ENCODE data around the gene STXBP1. TPM values are rescaled to one million over a fixed set of nuclear protein-coding genes. Genes with fewer than 3 reads are reported as not detected.
A peak's percentile ranks its signal among the peaks of the same experiment; 100 is the strongest.

The STXBP1 gene
- total and polyA plus RNA-seq, 2 of the 4 experiments (the other 2 are of a cell fraction) = 15.8 to 22.6 TPM

- no peak overlapping the region for H2BK15ac ChIP-seq (ENCODE audit: low read depth, low read length)
- no peaks in the 10 kb centered on the region for H3K9me3 ChIP-seq (ENCODE audit: control insufficient read depth, insufficient read depth, low read length)
- H3K14ac ChIP-seq (replicated peaks; ENCODE audit: low read depth, low read length) = no peak overlapping the region
- CTCF ChIA-PET = interaction anchor here (1.0 to 1.6 kb wide), 2 partner anchors 9 to 12 kb away, joined by 3 read pairs; no protein-coding TSS in a partner anchor
- ATAC-seq (ENCODE audit: low read depth) = peak; percentile 70
- no peaks in the 10 kb centered on the region for H4K20me1 ChIP-seq (ENCODE audit: insufficient read depth, low read length)
- H3K27ac ChIP-seq (ENCODE audit: insufficient read depth, low read length) = peak overlapping the region; percentile 45; the same call in 1 of the 2 replicates
- H3K36me3 ChIP-seq (ENCODE audit: control insufficient read depth, insufficient read depth, low read length) = peaks cover 42% of the 10 kb centered on the region
- no peak overlapping the region for H3K9ac ChIP-seq (ENCODE audit: low read depth, low read length)
- TF ChIP-seq FOS (IDR thresholded peaks at IDR 0.05; ENCODE audit: low read depth, low read length) (no peak), CEBPB (IDR thresholded peaks at IDR 0.05; ENCODE audit: low read depth, low read length) (0 out of 2 replicates have a peak, but pooled peaks have one; percentile 39)
- no peak overlapping the region for H4K91ac ChIP-seq (ENCODE audit: insufficient read depth, low read depth, low read length)
- H4K5ac ChIP-seq (ENCODE audit: low read depth, low read length) = no peak overlapping the region; the same call in 1 of the 2 replicates
- no peak overlapping the region for H2BK20ac ChIP-seq (ENCODE audit: low read depth, low read length)
- no peak overlapping the region for H2AK9ac ChIP-seq (replicated peaks; ENCODE audit: low read depth, low read length, poor library complexity)
- peaks cover 7% of the 10 kb centered on the region; the same call in 1 of the 2 replicates for H3K4me1 ChIP-seq (ENCODE audit: control insufficient read depth, insufficient read depth, low read length)
- no peak overlapping the region for H2AFZ ChIP-seq (replicated peaks; ENCODE audit: low read length, poor library complexity)
- dilution Hi-C loops (cut with HindIII; ENCODE audit: low sequenced_read_pairs, unreplicated experiment) = no loop called here
- no peaks in the 10 kb centered on the region for H3K27me3 ChIP-seq (ENCODE audit: control insufficient read depth, insufficient read depth, low read length)
- H2BK5ac ChIP-seq (ENCODE audit: low read depth, low read length, poor library complexity, severe bottlenecking) = no peak overlapping the region
- H3K56ac ChIP-seq (ENCODE audit: extremely low read depth, insufficient read depth, low read length) = no peak overlapping the region
- intact Hi-C loops (cut with micrococcal nuclease) = loop anchor here (5.0 kb wide), 1 partner anchor 50 kb away; no protein-coding TSS in a partner anchor
- no peak overlapping the region for H3K4ac ChIP-seq (ENCODE audit: low read depth, low read length)
- peak overlapping the region; percentile 17; the same call in 1 of the 2 replicates for H3K4me2 ChIP-seq (ENCODE audit: low read depth, low read length)
- 0 out of 2 replicates have a peak overlapping the region, but pooled peaks have one; percentile 37 for H3K23ac ChIP-seq (ENCODE audit: low read depth, low read length)
- in situ Hi-C loops (cut with MboI; ENCODE audit: low sequenced_read_pairs) = no loop called here
- POLR2A ChIA-PET (ENCODE audit: unreplicated experiment) = no interaction called here
- no peak overlapping the region for H2AK5ac ChIP-seq (ENCODE audit: low read depth, low read length)
- DNase-seq = peak; percentile 12
- no peak overlapping the region for H3K4me3 ChIP-seq (ENCODE audit: insufficient read depth, low read depth, low read length)
- no peak overlapping the region; the same call in 1 of the 2 replicates for H3K18ac ChIP-seq (ENCODE audit: low read depth, low read length)
- peaks cover 4% of the 10 kb centered on the region; the same call in 1 of the 2 replicates for H3K9me1 ChIP-seq (ENCODE audit: insufficient read depth, low read length)
- no peak overlapping the region for H2BK120ac ChIP-seq (ENCODE audit: low read depth, low read length)
- H4K8ac ChIP-seq (ENCODE audit: low read depth in 2 of 2, low read length in 2 of 2) = no peak overlapping the region
- H3K79me1 ChIP-seq (ENCODE audit: low read depth in 1 of 2, low read length in 2 of 2) = no peaks in the 10 kb centered on the region
- BruUV-seq (replicated peaks) = no TSS peak
- WGBS, 2 experiments (ENCODE audit: extremely low coverage in 2 of 2, insufficient read length in 1 of 2) = no CpG with 5 or more reads among the region's 3 CpGs
Measured at GRCh38 chr9:127667127-127667844, 55.2 kb downstream of the STXBP1 start.
